GM10847 (cell line): ENCODE results near the gene OR52I1.

Source experiments
- POLR2A ChIP-seq: IDR thresholded peaks from 2 replicates; pipeline ENCODE4 v1.6.1; 2011; ENCODE audit not compliant: insufficient read length; ENCODE audit errors: extremely low read depth

Gene OR52I1

GRCh38 chr11:4642043-4642442 is 48.2 kb downstream of the OR52I1 start:
- no peak for TF ChIP-seq POLR2A

GRCh38 chr11:4643076-4643475 is 49.2 kb downstream of the OR52I1 start:
- no peak for TF ChIP-seq POLR2A

GRCh38 chr11:4643682-4644081 is 49.8 kb downstream of the OR52I1 start, which contains the start of gene OR51E1:
TSS of gene OR51E1 (plus strand) at chr11:4643982. CDS start at chr11:4652527, 8,545 bp downstream.
- TF ChIP-seq POLR2A, result no peak

- TF ChIP-seq POLR2A, result no peak
Measured at GRCh38 chr11:4644233-4644632, 50.4 kb downstream of the OR52I1 start.
